Renal pelvis (tissue), 12 donors: Measurements from ENCODE around the gene PIK3CD. TPM values are rescaled to one million over a fixed set of nuclear protein-coding genes. Genes with fewer than 3 reads are reported as not detected.

Experiments
- DNase-seq: peaks from one replicate; pipeline ENCODE4 v3.0.0-alpha.2; 2013
- long read RNA-seq, 16 experiments: transcript quantifications; one replicate each; lab custom pipeline, GENCODE V29; 2026
- polyA plus RNA-seq, 3 donors: library from polyadenylated mRNA; unstranded; fragments of 120-200 nt; gene quantifications; one replicate each; pipeline ENCODE4 v1.2.1, GENCODE V29; 2013; ENCODE audit not compliant: insufficient read length in 3 of 3

PIK3CD gene
- polyA plus RNA-seq, result 10 to 100 TPM in 1 of 3 donors, 1 to 10 TPM in 2; 7.0 to 10.4 (median 8.2) TPM
- long read RNA-seq, donor 1, result 0 reads
- long read RNA-seq, donor 2, result 0 reads
- long read RNA-seq, donor 3, partial matches to known transcripts, result 0 of 20 reads
- long read RNA-seq, donor 3, other reads (novel, unspliced or antisense), result 20 of 20 reads
- long read RNA-seq, donor 4, result 0 reads
- long read RNA-seq, donor 5, result 0 reads
- long read RNA-seq, donor 6, partial matches to known transcripts, result 0 of 26 reads
- long read RNA-seq, donor 6, other reads (novel, unspliced or antisense), result 26 of 26 reads
- long read RNA-seq, donor 7, partial matches to known transcripts, result 73 of 130 reads
- long read RNA-seq, donor 7, other reads (novel, unspliced or antisense), result 57 of 130 reads
- long read RNA-seq, donor 8, partial matches to known transcripts, result 26 of 26 reads
- long read RNA-seq, donor 8, other reads (novel, unspliced or antisense), result 0 of 26 reads
- long read RNA-seq, donor 9, result 0 reads
- long read RNA-seq, donor 10, result 0 reads
- long read RNA-seq, donor 11, result 0 reads
- long read RNA-seq, donor 12, result 0 reads
- long read RNA-seq, donor 13, result 0 reads
- long read RNA-seq, donor 14, result 0 reads
- long read RNA-seq, donor 15, result 0 reads
- long read RNA-seq, donor 16, partial matches to known transcripts, result 0 of 18 reads
- long read RNA-seq, donor 16, other reads (novel, unspliced or antisense), result 18 of 18 reads

DNA sequence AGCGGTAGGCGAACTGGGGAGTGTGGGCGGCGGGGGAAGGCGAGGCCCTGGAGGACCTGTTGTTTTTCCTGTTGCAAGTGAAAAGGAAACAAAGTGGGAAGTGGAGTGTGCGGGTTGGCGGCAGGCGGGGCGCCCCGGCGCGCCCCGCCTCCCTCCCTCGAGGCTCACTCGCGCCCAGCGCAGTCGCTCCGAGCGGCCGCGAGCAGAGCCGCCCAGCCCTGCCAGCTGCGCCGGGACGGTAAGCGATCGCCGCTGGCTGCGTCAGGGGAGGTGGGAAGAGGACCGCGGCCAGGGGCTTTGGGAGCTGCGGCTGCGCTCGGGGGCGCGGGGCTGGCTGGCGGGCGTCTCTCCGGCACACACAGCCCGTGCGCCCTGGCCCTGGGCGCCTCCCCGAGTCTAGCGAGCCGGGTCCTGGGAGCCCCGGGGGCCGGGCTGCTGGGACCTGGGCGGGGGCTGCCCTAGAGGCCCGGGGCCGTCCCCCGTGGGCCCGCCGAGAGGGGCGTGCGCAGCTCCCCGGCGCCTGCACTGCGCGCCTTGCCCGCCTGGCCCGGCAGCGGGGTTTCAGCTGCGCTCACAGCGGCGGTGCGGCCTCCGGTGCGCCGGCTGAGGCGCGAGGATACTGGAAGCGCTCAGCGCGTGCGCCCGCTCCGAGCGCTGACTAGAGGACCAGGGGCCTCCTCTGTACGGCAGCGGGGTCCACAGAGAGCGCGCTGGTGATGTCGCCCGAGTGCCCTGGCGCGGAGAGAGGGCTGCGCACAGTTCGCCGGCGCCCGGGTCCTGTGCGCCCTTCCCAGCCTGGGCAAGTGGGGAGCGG lies at the start of gene PIK3CD:
Gene PIK3CD (plus strand): TSS at position 167 of the 814 bp plus-strand sequence. CDS start 58,725 bp downstream, outside the sequence.
- DNase-seq, result peak; percentile 48

DNA sequence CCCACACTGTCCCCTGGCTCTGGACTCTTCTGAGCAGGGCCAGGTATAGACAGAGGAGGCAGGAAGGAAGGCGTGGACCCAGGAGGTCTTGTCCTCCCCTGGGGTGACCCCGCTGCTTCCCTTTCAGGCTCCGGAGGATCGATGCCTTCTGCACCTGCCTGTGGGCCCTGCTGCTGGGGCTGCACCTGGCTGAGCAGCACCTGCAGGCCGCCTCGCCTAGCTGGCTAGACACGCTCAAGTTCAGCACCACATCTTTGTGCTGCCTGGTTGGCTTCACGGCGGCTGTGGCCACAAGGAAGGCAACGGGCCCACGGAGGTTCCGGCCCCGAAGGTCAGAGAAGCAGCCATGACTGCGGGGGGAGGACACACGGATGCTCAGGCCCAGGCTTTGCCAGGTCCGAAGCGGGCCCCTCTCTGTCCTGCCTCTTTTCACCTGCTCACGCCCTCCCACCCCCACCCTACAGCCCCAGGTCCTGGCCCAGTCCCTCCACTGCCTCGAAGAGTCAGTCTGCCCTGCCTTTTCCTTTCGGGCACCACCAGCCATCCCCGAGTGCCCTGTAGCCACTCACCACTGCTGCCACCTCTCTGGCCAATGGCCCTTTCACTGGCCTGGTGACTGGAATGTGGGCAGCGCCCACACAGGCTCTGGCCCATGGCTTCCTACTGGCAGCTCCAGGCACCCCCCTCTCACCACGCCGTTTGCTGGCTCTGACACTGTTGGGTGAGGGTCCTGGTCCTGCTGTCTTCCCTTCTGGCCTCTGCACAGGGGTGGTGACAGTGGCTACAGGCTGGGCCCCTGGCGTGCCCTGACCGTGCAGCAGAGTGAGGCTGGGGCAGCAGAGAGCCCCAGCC lies 49.4 kb upstream of the PIK3CD start:
- no peak for DNase-seq

DNA sequence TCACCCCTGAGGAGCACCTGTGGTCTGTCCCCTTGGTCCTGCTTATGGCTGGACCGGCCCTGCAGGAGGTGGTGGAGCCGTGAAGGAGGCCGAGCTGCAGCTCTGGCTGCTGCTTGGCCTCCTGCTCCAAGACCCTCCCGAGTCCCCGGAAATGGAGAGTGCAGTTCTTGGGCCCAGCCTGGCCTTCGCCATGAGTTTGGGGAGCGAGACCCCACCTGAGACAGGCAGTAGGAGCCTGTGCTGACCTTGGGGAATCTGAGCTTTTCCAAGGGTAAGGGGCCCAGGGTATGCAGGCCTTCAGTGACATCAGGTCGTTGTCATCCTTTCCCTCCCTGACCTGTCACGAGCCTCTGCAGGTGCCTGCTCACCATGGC lies 48.8 kb upstream of the PIK3CD start:
- no peak for DNase-seq

DNA sequence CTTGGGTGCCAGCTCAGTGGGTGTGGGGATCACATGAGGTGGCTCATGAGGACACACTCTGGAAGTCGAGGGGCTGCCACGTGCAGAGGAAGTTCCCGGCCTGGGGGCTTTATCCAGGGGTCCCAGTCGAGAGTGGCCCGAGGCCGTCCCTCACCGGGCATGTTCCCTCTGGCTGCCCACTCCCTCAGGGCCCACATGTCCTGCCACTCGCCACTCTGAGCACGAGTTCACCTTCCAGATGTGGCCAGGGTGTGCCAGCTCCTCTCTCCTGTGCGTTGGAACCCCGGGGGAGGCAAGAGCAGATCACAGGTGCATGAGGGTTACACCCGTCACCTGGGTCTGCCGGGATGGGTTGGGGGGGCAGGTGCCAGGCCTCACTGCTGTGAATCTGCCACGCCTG lies 48.2 kb upstream of the PIK3CD start:
- DNase-seq, result no peak

DNA sequence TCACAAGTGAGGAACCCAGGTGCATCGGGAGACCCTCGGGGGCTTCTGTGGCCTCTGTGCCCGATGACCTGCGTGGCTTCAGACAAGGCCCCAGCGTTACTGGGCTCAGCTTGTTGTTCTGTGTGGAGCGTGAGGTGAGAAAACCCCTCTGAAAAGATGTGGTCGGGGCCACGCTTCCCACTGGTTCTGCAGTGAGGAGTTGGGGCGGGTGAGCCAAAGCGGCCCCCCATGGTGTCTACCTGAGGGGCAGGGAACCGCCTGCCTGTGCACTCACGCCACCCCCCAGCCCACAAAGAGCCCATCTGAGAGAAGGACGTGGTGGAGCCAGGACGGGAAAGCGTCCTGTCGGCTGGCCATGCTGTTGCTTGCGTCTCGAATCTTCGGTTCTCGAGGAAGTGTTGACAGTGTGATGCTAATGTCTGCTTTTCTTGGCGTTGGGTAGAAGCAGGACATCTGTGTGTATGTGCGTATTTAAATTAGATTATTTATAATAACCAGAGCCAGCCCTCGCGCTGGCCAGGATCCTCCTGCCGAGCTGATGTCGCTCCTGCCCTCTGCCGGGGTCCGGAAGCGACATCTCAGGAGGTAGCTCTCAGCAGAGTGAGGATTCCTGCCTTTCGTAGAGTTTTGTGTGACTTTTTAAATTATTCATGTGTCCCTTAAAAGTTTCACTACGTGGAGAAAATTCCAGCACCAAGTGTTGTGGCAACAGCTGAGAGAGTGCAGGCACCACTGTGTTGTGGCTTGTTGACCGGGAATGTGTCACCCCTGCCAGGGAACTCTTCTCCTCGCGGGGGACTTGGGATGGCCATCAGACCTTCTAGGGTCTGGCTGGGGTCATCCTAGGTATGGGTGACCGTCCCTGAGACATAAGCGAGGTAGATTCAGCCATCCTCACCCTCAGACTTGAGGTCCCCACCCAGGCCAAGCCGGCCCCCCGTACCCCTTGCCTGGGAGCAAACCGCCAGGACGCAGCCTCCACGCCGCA lies 47.5 kb upstream of the PIK3CD start:
- DNase-seq, result no peak

DNA sequence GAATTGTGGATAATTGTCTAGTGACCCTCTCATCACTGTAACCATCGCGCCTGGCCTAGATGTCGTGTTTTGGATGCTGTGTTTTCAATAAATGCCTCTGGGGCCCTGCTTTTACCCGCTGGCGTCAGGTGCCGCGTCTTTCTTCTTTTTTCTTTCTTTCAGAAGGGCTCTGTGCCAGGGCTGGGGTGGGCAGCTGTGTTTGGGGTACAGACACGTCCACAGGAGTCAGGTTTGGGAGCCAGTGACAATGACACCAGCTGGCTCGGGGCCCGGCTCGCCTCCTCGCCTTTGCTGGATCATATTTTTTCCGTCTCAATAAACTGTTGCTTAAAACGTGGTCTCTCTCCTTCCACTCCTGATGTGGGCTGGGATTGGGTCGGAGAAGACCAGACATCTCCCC lies 46.7 kb upstream of the PIK3CD start:
- DNase-seq, result no peak

DNA sequence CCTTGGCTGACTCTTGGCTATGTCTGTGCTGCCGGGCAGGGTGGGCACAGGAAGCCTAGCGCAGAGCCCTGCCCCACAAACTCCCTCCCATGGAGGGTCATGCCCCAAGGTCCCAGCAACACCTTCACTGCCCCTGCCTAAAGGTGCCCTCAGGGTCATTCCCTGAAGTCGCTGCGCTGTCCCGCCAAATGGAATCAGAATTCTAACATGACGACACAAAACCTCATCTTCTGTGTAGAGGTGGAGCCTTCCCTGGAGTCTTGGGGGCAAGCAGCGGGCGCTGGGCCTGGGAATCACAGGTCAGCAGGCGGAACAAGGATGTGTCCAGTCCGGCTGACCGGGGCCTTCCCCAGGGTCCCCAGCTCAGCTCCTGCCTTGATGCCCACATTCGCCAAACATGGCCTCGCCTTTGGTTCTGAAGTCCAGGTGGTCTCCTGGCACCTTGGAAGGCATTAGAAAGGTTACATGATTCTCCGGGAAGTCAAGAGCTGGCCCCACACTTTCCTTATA lies 45.5 kb upstream of the PIK3CD start:
- no peak for DNase-seq

DNA sequence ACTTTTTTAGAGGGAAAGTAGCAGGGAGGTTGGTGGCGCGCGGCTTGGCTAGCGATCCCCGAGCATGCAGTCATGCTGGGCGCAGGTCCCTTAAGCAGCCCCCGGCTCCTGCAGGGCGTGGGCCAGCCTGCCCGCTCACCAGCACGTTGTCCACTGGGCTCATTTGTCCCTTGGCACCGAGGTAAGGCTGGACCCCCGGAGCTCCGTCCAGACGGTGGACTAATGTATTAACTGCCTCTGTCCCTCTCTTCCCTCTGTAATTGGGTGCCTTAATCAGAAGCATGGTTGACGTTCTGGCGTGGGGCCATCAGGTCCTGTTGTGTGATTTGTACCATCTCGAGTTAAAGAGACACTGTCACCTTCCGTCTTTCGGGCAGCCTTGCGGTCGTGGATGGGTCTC lies 45.1 kb upstream of the PIK3CD start:
- no peak for DNase-seq

DNA sequence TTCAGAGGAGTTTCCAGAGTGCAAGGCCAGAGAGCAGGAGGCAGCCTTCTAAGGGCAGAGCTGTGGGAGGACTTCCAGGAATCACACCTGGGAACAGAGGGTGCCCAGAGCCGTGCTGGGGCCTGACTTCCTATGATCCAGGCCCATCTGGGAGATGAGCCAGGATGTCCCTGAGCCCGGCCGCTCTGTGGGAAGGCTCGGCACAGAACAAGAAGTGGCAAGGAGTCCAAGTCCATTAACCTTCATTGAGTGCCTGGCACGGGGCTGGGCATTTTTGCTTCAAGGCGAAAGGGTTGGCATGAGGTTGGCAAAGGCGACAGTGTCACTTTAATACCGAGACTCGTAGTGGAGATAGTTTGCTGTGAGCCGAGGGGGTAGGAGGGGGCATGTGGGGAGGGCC lies 44.6 kb upstream of the PIK3CD start:
- no peak for DNase-seq

DNA sequence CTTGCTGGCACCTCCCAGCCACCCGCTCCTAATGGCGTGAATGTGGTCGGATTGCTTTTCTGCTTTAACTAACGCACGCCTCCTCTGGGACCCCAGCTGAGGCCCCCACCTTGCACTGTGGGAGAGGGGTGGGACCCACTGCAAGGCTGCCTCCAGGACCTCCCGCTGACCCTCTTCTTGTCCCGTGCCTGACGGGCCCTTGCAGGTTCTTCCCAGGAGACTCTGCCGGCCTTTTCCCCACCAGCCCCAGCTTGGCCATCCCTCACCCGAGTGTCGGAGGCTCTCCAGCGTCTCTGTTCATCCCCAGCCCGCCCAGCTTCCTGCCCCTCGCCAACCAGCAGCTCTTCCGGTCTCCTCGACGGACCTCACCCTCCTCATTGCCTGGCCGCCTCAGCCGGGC lies 44.2 kb upstream of the PIK3CD start:
- no peak for DNase-seq

DNA sequence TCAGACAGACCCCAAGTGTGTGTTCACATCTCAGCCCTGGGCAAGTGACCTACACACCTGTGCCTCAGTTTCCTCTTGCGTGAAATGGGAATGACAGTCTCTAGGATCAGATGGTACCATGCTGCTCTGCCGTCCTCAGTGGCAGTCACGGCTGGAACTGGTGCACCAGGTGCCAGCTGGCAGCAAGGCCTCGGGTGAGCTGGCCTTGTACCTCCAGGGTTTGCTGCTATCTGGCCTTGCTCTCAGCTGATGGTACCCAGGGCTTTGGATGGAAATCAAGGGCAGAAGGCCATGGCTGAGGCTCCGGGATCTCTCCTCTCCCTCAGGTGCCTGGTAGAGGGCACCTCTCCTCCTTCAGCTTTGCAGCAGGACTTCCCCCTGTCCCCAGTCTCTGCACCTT lies 41.5 kb upstream of the PIK3CD start:
- no peak for DNase-seq

DNA sequence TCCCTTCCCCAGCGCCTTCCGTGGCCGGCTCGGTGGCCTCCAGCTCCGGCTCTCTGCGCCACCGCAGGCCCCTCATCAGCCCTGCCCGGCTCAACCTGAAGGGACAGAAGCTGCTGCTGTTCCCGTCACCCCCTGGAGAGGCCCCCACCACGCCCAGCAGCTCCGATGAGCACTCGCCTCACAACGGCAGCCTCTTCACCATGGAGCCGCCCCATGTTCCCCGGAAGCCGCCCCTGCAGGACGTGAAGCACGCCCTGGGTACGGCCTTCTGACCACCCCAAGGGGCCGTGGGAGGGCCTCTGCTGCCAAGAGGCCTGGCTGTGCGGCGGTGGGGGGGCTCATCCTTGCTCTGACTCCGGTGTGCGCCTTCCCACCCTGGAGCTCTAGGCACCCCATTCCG lies 41.0 kb upstream of the PIK3CD start:
- no peak for DNase-seq

DNA sequence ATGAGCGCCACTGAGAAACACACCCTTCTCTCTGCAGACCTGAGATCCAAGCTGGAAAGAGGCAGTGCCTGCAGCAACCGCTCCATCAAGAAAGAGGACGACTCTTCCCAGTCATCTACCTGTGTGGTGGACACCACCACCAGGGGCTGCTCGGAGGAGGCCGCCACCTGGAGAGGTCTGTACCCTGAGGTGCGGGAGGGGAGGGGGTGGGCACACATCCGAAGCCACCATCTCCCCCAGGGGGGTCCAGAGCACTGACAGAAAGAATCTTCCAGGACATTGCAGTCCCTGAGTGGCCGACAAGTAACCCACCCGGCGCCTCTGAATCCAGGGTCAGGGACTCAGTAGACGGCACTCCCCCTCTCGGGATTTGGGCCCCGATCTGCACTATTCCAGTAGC lies 39.8 kb upstream of the PIK3CD start:
- no peak for DNase-seq

DNA sequence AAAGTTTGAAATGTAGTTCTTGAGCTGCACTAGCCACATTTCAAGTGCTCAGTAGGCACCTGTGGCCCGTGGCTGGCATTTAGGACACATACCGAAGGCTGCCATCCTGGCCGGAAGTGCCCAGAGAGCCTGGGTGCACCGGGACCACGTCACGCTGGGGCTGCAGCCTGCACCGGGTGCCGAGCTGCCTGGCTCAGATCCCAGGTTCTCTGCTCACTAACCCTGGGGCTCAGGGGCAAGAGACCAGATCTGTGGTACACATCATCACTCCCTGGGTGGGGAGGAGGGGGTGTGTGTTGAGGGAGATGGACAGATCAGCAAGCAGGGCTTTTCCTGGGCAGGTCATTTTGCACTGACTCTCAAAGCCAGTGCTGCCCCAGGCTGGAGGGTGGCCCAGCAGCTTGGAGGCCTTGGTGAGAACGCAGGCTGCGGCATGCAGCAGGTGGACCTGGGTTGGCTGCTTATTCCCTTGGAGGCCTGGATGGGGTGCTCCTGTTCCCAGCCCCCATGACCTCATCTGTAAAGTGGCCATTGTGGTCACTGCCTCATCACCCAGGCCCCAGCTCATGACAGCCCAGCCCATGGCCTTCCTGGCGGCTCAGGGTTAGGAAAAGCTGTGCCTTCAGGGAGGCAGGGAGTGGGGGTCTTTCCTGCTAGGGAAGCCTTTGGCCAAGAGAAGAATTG lies 39.2 kb upstream of the PIK3CD start:
- no peak for DNase-seq

DNA sequence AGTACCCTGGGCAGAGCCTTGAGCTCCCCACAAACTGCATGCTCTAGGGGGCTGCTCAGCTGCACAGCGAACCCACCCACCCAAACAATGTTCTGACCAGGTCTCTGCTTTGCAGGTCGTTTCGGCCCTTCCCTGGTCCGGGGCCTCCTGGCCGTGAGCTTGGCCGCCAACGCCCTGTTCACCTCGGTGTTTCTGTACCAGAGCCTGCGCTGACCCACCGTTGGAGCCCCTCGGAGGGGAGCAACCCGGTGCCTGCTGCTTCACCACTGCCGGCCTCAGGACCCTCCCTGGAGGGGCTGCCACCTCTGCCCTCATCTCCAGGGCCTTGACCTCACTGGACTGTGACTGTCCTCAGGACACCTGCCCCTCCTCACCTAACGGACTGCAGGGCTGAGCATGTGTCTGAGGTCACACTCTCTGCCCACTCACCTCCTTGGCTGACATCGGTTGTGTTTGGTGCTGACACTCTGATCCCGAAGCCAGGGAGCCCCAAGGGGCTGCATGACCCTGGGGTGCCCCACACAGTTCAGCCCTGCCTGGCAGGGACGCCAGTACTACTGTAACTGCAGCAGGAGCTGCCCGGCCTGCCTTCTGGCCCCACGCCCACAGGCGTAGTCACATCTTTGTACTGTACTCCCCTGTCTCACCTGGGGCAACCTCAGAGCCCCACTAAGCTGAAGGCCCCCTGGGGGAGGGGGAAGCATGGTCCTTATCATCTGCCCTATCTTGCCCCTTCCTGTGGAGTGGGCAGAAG lies 38.5 kb upstream of the PIK3CD start:
- DNase-seq, result no peak

DNA sequence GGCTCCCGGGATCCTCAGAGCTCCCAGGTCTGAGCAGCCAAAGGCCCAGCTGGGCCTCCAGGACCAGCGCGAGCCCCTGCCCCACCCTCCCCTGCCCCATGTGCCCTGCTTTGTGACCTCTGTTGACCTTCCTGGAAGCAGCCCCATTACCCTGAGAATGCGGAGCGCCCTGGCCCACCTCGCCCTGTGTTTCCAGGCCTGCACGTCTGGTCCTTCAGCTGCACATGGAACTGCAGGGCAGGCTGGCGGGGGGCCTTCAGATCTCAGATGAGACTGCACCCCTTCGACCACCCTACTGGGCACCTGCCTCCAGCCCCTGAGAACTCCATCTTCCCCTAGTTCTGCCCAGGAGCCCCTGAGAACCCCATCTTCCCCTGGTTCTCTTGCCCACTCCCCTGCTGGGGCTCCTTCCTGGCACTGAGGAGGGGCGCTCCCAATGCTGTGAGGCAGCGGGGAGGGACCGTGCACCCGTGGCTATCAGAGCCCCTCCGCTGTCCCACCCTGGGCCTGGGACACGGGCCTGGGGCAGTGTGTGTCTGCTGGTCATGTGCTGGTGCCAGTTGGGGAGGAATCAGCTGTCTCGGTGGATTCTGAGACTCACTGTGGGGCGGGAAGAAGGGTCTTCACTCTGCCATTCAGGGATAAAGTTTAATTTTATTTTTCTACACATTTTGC lies 37.8 kb upstream of the PIK3CD start:
- no peak for DNase-seq

DNA sequence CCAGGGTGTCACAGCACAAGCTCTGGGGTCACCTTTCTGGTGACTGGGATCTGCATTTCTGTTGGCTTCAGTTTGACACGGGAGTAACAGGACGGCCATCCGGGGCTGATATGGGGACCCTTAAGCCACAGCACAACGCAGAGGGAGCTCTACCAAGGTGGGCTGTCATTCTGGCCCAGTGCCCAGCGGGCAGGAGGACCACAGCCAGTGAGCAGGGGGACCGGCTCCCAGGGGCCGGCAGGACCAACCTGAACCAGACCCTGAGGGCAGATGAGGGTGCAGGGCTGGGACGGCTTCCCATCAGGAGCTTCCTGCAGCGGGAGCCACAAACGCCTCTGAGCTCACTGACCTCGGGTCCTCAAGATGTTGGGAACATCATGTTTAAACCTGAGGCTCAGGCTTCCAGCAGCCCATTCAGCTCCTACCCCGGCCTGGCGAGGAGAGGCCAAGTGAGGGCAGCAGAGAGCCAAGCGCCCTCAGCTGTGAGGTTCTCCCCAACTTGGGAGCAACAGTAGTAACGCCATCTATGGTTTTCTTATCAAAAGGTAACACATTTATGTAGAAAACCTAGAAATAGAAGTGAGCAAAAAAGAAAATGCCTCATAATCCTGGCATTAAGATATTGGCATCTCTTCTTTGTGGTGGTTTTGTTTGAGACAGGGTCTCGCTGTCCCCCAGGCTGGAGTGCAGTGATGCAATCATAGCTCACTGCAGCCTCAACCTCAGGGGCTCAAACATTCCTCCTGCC lies 36.0 kb upstream of the PIK3CD start:
- no peak for DNase-seq
